H1 (cell line): ENCODE results near the gene TBX4. TPM values are rescaled to one million over a fixed set of nuclear protein-coding genes. Genes with fewer than 3 reads are reported as not detected.

Experiments
- CTCF ChIA-PET: fragments of 300-600 bp; sonication (Branson Sonifier 250); formaldehyde crosslinking; loops from one replicate; lab custom pipeline; 2021; ENCODE audit not compliant: partially characterized antibody; lab: Charles Lee
- POLR2A ChIA-PET: fragments of 300-600 bp; sonication (Branson Sonifier 250); formaldehyde crosslinking; loops from one replicate; lab custom pipeline; 2021; ENCODE audit warnings: inconsistent platforms; ENCODE audit not compliant: partially characterized antibody; lab: Charles Lee
- DNase-seq, 2 experiments: peaks; one replicate each; pipeline versions ENCODE4 v3.0.0 to v3.0.0-alpha.2; 2010 to 2022; ENCODE audit warnings: low spot score in 2 of 2, low read depth in 1 of 2, mixed read lengths in 1 of 2
- FAIRE-seq: peaks from 2 replicates; lab custom pipeline; 2011; peaks lifted over from hg19 to GRCh38; lab: Jason Lieb, UNC
- H2AFZ ChIP-seq: 2 replicates; pipeline ENCODE4 v1.8.1; 2012; ENCODE audit warnings: low read length, inconsistent platforms
- H2AK5ac ChIP-seq: 2 replicates; pipeline ENCODE4 v1.6.1; 2013; ENCODE audit warnings: low read depth, low read length
- H2BK120ac ChIP-seq: replicated peaks from 2 replicates; pipeline ENCODE3; 2013; ENCODE audit warnings: low read depth, low read length, inconsistent platforms
- H2BK12ac ChIP-seq: 2 replicates; pipeline ENCODE4 v1.6.1; 2013; ENCODE audit warnings: low read depth, low read length
- H2BK15ac ChIP-seq: 2 replicates; pipeline ENCODE4 v1.6.1; 2013; ENCODE audit warnings: low read length
- H2BK20ac ChIP-seq: 2 replicates; pipeline ENCODE4 v1.6.1; 2013; ENCODE audit warnings: low read length
- H2BK5ac ChIP-seq: 2 replicates; pipeline ENCODE4 v1.6.1; 2013; ENCODE audit warnings: low read depth, low read length
- H3K14ac ChIP-seq: 2 replicates; pipeline ENCODE4 v1.6.1; 2013; ENCODE audit warnings: inconsistent platforms; ENCODE audit not compliant: insufficient read length
- H3K18ac ChIP-seq: 2 replicates; pipeline ENCODE4 v1.6.1; 2013; ENCODE audit warnings: low read length; ENCODE audit errors: extremely low read depth
- H3K23ac ChIP-seq: 2 replicates; pipeline ENCODE4 v1.6.1; 2013; ENCODE audit warnings: inconsistent platforms; ENCODE audit not compliant: insufficient read length
- H3K23me2 ChIP-seq: 2 replicates; pipeline ENCODE4 v1.6.1; 2013; ENCODE audit warnings: low read depth, low read length
- H3K27ac ChIP-seq: 2 replicates; pipeline ENCODE4 v1.6.1; 2011; ENCODE audit warnings: low read depth, low read length, inconsistent platforms
- H3K27me3 ChIP-seq, 4 experiments: replicated peaks in 1 of 4; 1 replicate in 1 of 4; 2 replicates in 3 of 4; pipeline versions ENCODE4 v1.6.1 to v1.8.1; 2011 to 2013; ENCODE audit warnings: low read length in 3 of 4, mild to moderate bottlenecking in 3 of 4, inconsistent platforms in 2 of 4, mixed read lengths in 2 of 4, moderate library complexity in 1 of 4; ENCODE audit not compliant: control insufficient read depth in 3 of 4, insufficient read depth in 3 of 4; ENCODE audit errors: extremely low read depth in 1 of 4
- H3K36me3 ChIP-seq, 4 experiments: 2 replicates each; pipeline versions ENCODE4 v1.6.1 to v1.8.1; 2011 to 2013; ENCODE audit warnings: mild to moderate bottlenecking in 4 of 4, low read length in 3 of 4, moderate library complexity in 2 of 4, control low read depth in 1 of 4, inconsistent platforms in 1 of 4; ENCODE audit not compliant: insufficient read depth in 4 of 4, control insufficient read depth in 2 of 4
- H3K4ac ChIP-seq: replicated peaks from 2 replicates; pipeline ENCODE3; 2013; ENCODE audit warnings: low read length, low read depth, mixed read lengths, inconsistent platforms; ENCODE audit not compliant: insufficient read length
- H3K4me1 ChIP-seq, 4 experiments: replicated peaks in 1 of 4; 1 replicate in 1 of 4; 2 replicates in 3 of 4; pipeline versions ENCODE4 v1.6.1 to v1.8.1; 2011 to 2013; ENCODE audit warnings: low read length in 3 of 4, inconsistent platforms in 2 of 4, mixed read lengths in 1 of 4; ENCODE audit not compliant: insufficient read depth in 4 of 4, control insufficient read depth in 3 of 4
- H3K4me2 ChIP-seq, 2 experiments: 2 replicates each; pipeline versions ENCODE4 v1.6.1 to v1.8.1; 2011 to 2013; ENCODE audit warnings: low read depth in 2 of 2, low read length in 2 of 2, control low read depth in 1 of 2, inconsistent platforms in 1 of 2, mild to moderate bottlenecking in 1 of 2; ENCODE audit not compliant: insufficient read depth in 1 of 2
- H3K4me3 ChIP-seq, 4 experiments: fragments of 200-600, 300-600 bp in 1 of 4; sonication (generic), shearing (Covaris generic), sonication (Bioruptor Twin) in 1 of 4; 2 replicates each; pipeline versions ENCODE4 v1.5.1 to v1.8.1; 2011 to 2016; ENCODE audit warnings: low read length in 4 of 4, low read depth in 3 of 4, control low read depth in 2 of 4, inconsistent platforms in 2 of 4, mild to moderate bottlenecking in 2 of 4, mixed read lengths in 1 of 4, moderate library complexity in 1 of 4; ENCODE audit not compliant: insufficient read depth in 2 of 4; ENCODE audit errors: extremely low read depth in 1 of 4
- H3K56ac ChIP-seq: replicated peaks from 2 replicates; pipeline ENCODE3; 2013; ENCODE audit warnings: low read depth, mild to moderate bottlenecking, mixed read lengths, low read length, inconsistent platforms; ENCODE audit not compliant: insufficient read length
- H3K79me1 ChIP-seq: 2 replicates; pipeline ENCODE4 v1.6.1; 2013; ENCODE audit warnings: low read depth, low read length, control low read depth
- H3K79me2 ChIP-seq, 2 experiments: 2 replicates each; pipeline versions ENCODE4 v1.6.1 to v1.8.1; 2012 to 2013; ENCODE audit warnings: low read length in 2 of 2, mild to moderate bottlenecking in 2 of 2, inconsistent platforms in 1 of 2; ENCODE audit not compliant: insufficient read depth in 2 of 2, control insufficient read depth in 1 of 2
- H3K9ac ChIP-seq, 4 experiments: replicated peaks in 1 of 4; 1 replicate in 1 of 4; 2 replicates in 3 of 4; pipeline versions ENCODE4 v1.6.1 to v1.8.1; 2011 to 2013; ENCODE audit warnings: low read depth in 3 of 4, low read length in 3 of 4, control low read depth in 2 of 4, mild to moderate bottlenecking in 2 of 4, moderate library complexity in 2 of 4, inconsistent platforms in 1 of 4; ENCODE audit errors: extremely low read depth in 1 of 4
- H3K9me3 ChIP-seq, 2 experiments: 2 replicates each; pipeline versions ENCODE4 v1.6.1 to v1.8.1; 2012 to 2013; ENCODE audit warnings: mild to moderate bottlenecking in 2 of 2, moderate library complexity in 2 of 2, control low read depth in 1 of 2, inconsistent platforms in 1 of 2, low read depth in 1 of 2, low read length in 1 of 2, mixed read lengths in 1 of 2; ENCODE audit not compliant: insufficient read depth in 2 of 2
- H4K20me1 ChIP-seq, 2 experiments: replicated peaks in 1 of 2; 2 replicates each; pipeline versions ENCODE3 to v1.8.1; 2011 to 2013; ENCODE audit warnings: inconsistent platforms in 2 of 2, low read length in 2 of 2, mild to moderate bottlenecking in 1 of 2; ENCODE audit not compliant: insufficient read depth in 2 of 2, control insufficient read depth in 1 of 2
- H4K5ac ChIP-seq: 2 replicates; pipeline ENCODE4 v1.6.1; 2013; ENCODE audit warnings: low read length, low read depth, mixed read lengths, inconsistent platforms; ENCODE audit not compliant: insufficient read length
- H4K8ac ChIP-seq: 2 replicates; pipeline ENCODE4 v1.8.0; 2013; ENCODE audit warnings: mild to moderate bottlenecking, moderate library complexity, low read length, inconsistent platforms; ENCODE audit not compliant: insufficient read depth; ENCODE audit errors: extremely low read depth
- H4K91ac ChIP-seq: replicated peaks from 2 replicates; pipeline ENCODE3; 2013; ENCODE audit warnings: low read length, mixed read lengths, inconsistent platforms; ENCODE audit not compliant: insufficient read length
- EZH2 ChIP-seq: fragments of 200-600 bp; sonication (generic); IDR thresholded peaks from 2 replicates; pipeline ENCODE4 v1.7.1; 2012; ENCODE audit warnings: low read depth, mild to moderate bottlenecking, moderate library complexity, low read length, inconsistent platforms; ENCODE audit not compliant: severe bottlenecking
- FOSL1 ChIP-seq: IDR thresholded peaks from 2 replicates; pipeline ENCODE4 v1.6.1; 2011; ENCODE audit warnings: mild to moderate bottlenecking, low read depth, low read length, moderate library complexity; ENCODE audit not compliant: insufficient read depth
- MAX ChIP-seq: IDR thresholded peaks from 2 replicates; pipeline ENCODE4 v1.6.1; 2012; ENCODE audit warnings: inconsistent platforms
- POU5F1 ChIP-seq: IDR thresholded peaks from 2 replicates; pipeline ENCODE4 v1.6.1; 2011; ENCODE audit warnings: low read depth, mild to moderate bottlenecking, low read length, moderate library complexity
- RAD21 ChIP-seq, 2 experiments: IDR thresholded peaks in 1 of 2; conservative IDR thresholded peaks in 1 of 2; 2 replicates each; pipeline ENCODE4 v1.6.1; 2011; ENCODE audit warnings: low read depth in 2 of 2, low read length in 2 of 2, improper control_type of control experiment in 1 of 2, inconsistent platforms in 1 of 2, mild to moderate bottlenecking in 1 of 2, moderate library complexity in 1 of 2
- RXRA ChIP-seq: IDR thresholded peaks from 2 replicates; pipeline ENCODE4 v1.6.1; 2011; ENCODE audit warnings: low read depth, mild to moderate bottlenecking, low read length, moderate library complexity; ENCODE audit not compliant: insufficient read depth
- SP2 ChIP-seq: IDR thresholded peaks from 2 replicates; pipeline ENCODE4 v1.6.1; 2012; ENCODE audit warnings: mild to moderate bottlenecking, low read length, inconsistent platforms
- TEAD4 ChIP-seq: IDR thresholded peaks from 2 replicates; pipeline ENCODE4 v1.6.1; 2012; ENCODE audit warnings: low read depth, low read length, inconsistent platforms, mixed read lengths
- WGBS, 2 experiments: shearing (Covaris generic) in 1 of 2; methylation state at CpG; one replicate each; pipeline versions ENCODE4 v1.1.6 to v1.1.7; 2013 to 2015; ENCODE audit warnings: low lambda C conversion rate in 2 of 2, mixed read lengths in 2 of 2, inconsistent platforms in 1 of 2, low coverage in 1 of 2, missing lambda C conversion rate in 1 of 2; ENCODE audit not compliant: insufficient replicate concordance in 2 of 2, insufficient coverage in 1 of 2, insufficient read length in 1 of 2; ENCODE audit errors: extremely low coverage in 1 of 2, missing lambda C conversion rate in 1 of 2; 5-methylcytosine and 5-hydroxymethylcytosine counted together
- polyA plus RNA-seq, 7 experiments: library from polyadenylated mRNA; depleted of rRNA in 3 of 7; stranded (reverse) in 5 of 7; unstranded in 2 of 7; fragments of >200 nt in 5 of 7; fragments of 200-250 nt in 2 of 7; gene quantifications; 1 replicate in 5 of 7; 2 replicates in 1 of 7; 4 replicates in 1 of 7; pipeline versions ENCODE4 v1.2.1 to v1.2.3, GENCODE V29; 2011 to 2013; ENCODE audit warnings: missing spikeins in 2 of 7, mixed read lengths in 2 of 7
- total RNA-seq: library from RNA; stranded (reverse); fragmentation: NEBNext Ultra II Directional; extraction: Animal tissue kit (Norgen Biotek cat#: 25700); gene quantifications from 2 replicates; pipeline ENCODE4 v1.2.1, GENCODE V29; 2021

TBX4 gene
- total and polyA plus RNA-seq, 2 of the 8 experiments (the other 6 are each of a cell fraction or from before 2014, with no cell fraction given): 0.02 TPM; not detected in 1

- Histone ChIP-seq H2BK5ac (no peak overlapping the region), H2BK120ac (no peak overlapping the region), H3K36me3 (no peaks in the 10 kb centered on the region), H3K4me2 (no peak overlapping the region), H4K91ac (no peak overlapping the region), H3K23ac (no peak overlapping the region), H2BK15ac (no peak overlapping the region), H3K14ac (no peak overlapping the region), H2BK12ac (no peak overlapping the region), H3K4me1 (no peaks in the 10 kb centered on the region), H3K79me2 (no peaks in the 10 kb centered on the region), H2AK5ac (no peak overlapping the region), H3K4ac (no peak overlapping the region), H4K8ac (no peak overlapping the region), H3K27me3 (no peaks in the 10 kb centered on the region), H3K79me1 (no peaks in the 10 kb centered on the region), H3K9ac (no peak overlapping the region), H2BK20ac (no peak overlapping the region), H3K23me2 (no peaks in the 10 kb centered on the region; the same call in 1 of the 2 replicates), H4K20me1 (no peaks in the 10 kb centered on the region), H3K4me3 (no peak overlapping the region), H4K5ac (no peak overlapping the region), H3K27ac (no peak overlapping the region), H3K56ac (no peak overlapping the region), H3K9me3 (no peaks in the 10 kb centered on the region; a peak in 2 of 4 replicates), H2AFZ (no peak overlapping the region), H3K18ac (no peak overlapping the region)
- DNase-seq (no peak), FAIRE-seq (no peak)
- CTCF ChIA-PET: interaction anchor here (0.6 kb wide), 1 partner anchor 145 kb away, joined by 3 read pairs; no protein-coding TSS in a partner anchor
- POLR2A ChIA-PET: interaction anchor here (0.6 kb wide), 1 partner anchor 13 kb away, joined by 3 read pairs; no protein-coding TSS in a partner anchor
- 88% methylated on average over 4 of the region's 4 CpGs; no CpG with 5 or more reads in 1 of the 2 experiments for WGBS, 2 experiments
- TF ChIP-seq TEAD4: peak; percentile 31; the same call in 1 of the 2 replicates
- TF ChIP-seq RXRA: no peak
- TF ChIP-seq RAD21 (IDR thresholded peaks at IDR 0.05 in 1 of 2, conservative IDR thresholded peaks at IDR 0.05 in 1 of 2; ENCODE audit: low read depth in 2 of 2, low read length in 2 of 2): no peak
- no peak for TF ChIP-seq FOSL1
- TF ChIP-seq SP2: no peak
- TF ChIP-seq MAX: no peak
- TF ChIP-seq POU5F1: no peak
- no peak for TF ChIP-seq EZH2
Observed at GRCh38 chr17:61431594-61432311, 20.5 kb upstream of the TBX4 start.
